ENCODE measurements around the gene SMCO2.

GRCh38 chr12:27545665-27546064 lies 99.1 kb downstream of the SMCO2 start:
- TF ChIP-seq CTCF (IDR thresholded peaks at IDR 0.05) (no peak), POLR2A (IDR thresholded peaks at IDR 0.05) (no peak), EP300 (IDR thresholded peaks at IDR 0.05) (no peak)
